AG20443 (cell line): ENCODE results near the gene FBXW9.
"Not testable (repeated sequence)": the region's sequence is repeated elsewhere in the genome, so short reads cannot be mapped to it uniquely, and the experiment has no call there.

Source experiments
- DNase-seq: peaks from one replicate; pipeline ENCODE4 v3.0.0; 2012; ENCODE audit warnings: low spot score, mixed read lengths

Gene FBXW9

GRCh38 chr19:12715102-12715501 is 18.7 kb upstream of the FBXW9 start:
- no peak for DNase-seq

- DNase-seq: not testable (repeated sequence)
Observed at GRCh38 chr19:12713304-12713703, 16.9 kb upstream of the FBXW9 start.

GRCh38 chr19:12712077-12712476 is 15.6 kb upstream of the FBXW9 start:
- not testable (repeated sequence) for DNase-seq

GRCh38 chr19:12711187-12711586 is 14.8 kb upstream of the FBXW9 start:
- no peak for DNase-seq

GRCh38 chr19:12708641-12709040 is 12.2 kb upstream of the FBXW9 start:
- DNase-seq: no peak

GRCh38 chr19:12706332-12706718 is 9.9 kb upstream of the FBXW9 start:
- no peak for DNase-seq

- DNase-seq: no peak
Observed at GRCh38 chr19:12705654-12706331, 9.4 kb upstream of the FBXW9 start.

- no peak for DNase-seq
Observed at GRCh38 chr19:12705169-12705568, 8.7 kb upstream of the FBXW9 start.

GRCh38 chr19:12703046-12703445 is 6.6 kb upstream of the FBXW9 start:
- DNase-seq: peak; percentile 58

- no peak for DNase-seq
Observed at GRCh38 chr19:12701596-12702282, 5.3 kb upstream of the FBXW9 start.

- no peak for DNase-seq
Observed at GRCh38 chr19:12698138-12698537, 1.7 kb upstream of the FBXW9 start.

GRCh38 chr19:12697425-12697824 is 994 bp upstream of the FBXW9 start:
- DNase-seq: not testable (repeated sequence)

GRCh38 chr19:12695997-12696365 is 450 bp downstream of the FBXW9 start:
- no peak for DNase-seq

GRCh38 chr19:12695514-12695913 is 917 bp downstream of the FBXW9 start:
- DNase-seq: no peak

GRCh38 chr19:12695096-12695495 is 1.3 kb downstream of the FBXW9 start:
- no peak for DNase-seq

- DNase-seq: no peak
Observed at GRCh38 chr19:12694641-12695040, 1.8 kb downstream of the FBXW9 start.

GRCh38 chr19:12692960-12693359 is 3.5 kb downstream of the FBXW9 start:
- DNase-seq: no peak

GRCh38 chr19:12689581-12690216 is 6.7 kb downstream of the FBXW9 start:
- no peak for DNase-seq

GRCh38 chr19:12689012-12689411 is 7.4 kb downstream of the FBXW9 start:
- no peak for DNase-seq

GRCh38 chr19:12687496-12688196 is 8.8 kb downstream of the FBXW9 start, which contains the start of gene GNG14:
GNG14 (plus strand) TSS chr19:12687998; CDS start chr19:12688049, 51 bp downstream.
- DNase-seq: no peak

GRCh38 chr19:12685831-12686230 is 10.6 kb downstream of the FBXW9 start:
- no peak for DNase-seq
